Tibial nerve (tissue), 3 donors: ENCODE measurements around the gene CRTC1.

Experiments
- POLR2A ChIP-seq, 2 donors: fragments of 450-650 bp; IDR thresholded peaks; one replicate each; pipeline ENCODE4 v1.6.1; 2017; ENCODE audit warnings: antibody characterized with exemption in 2 of 2, mild to moderate bottlenecking in 2 of 2, moderate library complexity in 2 of 2
- TF ChIP-seq, protein P1 (sequence below), 5 experiments: fragments of 200-600 bp in 3 of 5; fragments of 450-650 bp in 2 of 5; sonication (generic) in 3 of 5; IDR thresholded peaks; one replicate each; pipeline ENCODE4 v1.5.1; 2016 to 2019; ENCODE audit warnings: antibody characterized with exemption in 5 of 5, mild to moderate bottlenecking in 3 of 5, moderate library complexity in 2 of 5

- TF ChIP-seq, protein P1, sequence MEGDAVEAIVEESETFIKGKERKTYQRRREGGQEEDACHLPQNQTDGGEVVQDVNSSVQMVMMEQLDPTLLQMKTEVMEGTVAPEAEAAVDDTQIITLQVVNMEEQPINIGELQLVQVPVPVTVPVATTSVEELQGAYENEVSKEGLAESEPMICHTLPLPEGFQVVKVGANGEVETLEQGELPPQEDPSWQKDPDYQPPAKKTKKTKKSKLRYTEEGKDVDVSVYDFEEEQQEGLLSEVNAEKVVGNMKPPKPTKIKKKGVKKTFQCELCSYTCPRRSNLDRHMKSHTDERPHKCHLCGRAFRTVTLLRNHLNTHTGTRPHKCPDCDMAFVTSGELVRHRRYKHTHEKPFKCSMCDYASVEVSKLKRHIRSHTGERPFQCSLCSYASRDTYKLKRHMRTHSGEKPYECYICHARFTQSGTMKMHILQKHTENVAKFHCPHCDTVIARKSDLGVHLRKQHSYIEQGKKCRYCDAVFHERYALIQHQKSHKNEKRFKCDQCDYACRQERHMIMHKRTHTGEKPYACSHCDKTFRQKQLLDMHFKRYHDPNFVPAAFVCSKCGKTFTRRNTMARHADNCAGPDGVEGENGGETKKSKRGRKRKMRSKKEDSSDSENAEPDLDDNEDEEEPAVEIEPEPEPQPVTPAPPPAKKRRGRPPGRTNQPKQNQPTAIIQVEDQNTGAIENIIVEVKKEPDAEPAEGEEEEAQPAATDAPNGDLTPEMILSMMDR (IDR thresholded peaks at IDR 0.05) = no peak
- TF ChIP-seq POLR2A (IDR thresholded peaks at IDR 0.05) = no peak
These were observed 15.8 kb upstream of the CRTC1 start for GRCh38 chr19:18667531-18668251.
